Subcutaneous abdominal adipose tissue (tissue), 5 donors: ENCODE results near the gene LRRTM4.

Experiments used
- H3K27ac ChIP-seq: one replicate; pipeline ENCODE4 v1.7.0; 2013; ENCODE audit warnings: low read depth, mild to moderate bottlenecking, inconsistent platforms, low read length, moderate library complexity
- H3K27me3 ChIP-seq, 5 donors: one replicate each; pipeline ENCODE4 v1.7.0; 2013; ENCODE audit warnings: low read length in 5 of 5, inconsistent platforms in 1 of 5; ENCODE audit not compliant: control insufficient read depth in 5 of 5, insufficient read depth in 4 of 5
- H3K36me3 ChIP-seq, 5 donors: one replicate each; pipeline ENCODE4 v1.7.0; 2013; ENCODE audit warnings: low read length in 5 of 5; ENCODE audit not compliant: control insufficient read depth in 5 of 5, insufficient read depth in 5 of 5
- H3K4me1 ChIP-seq, 5 donors: one replicate each; pipeline ENCODE4 v1.7.0; 2013; ENCODE audit warnings: low read length in 5 of 5, mild to moderate bottlenecking in 3 of 5, moderate library complexity in 1 of 5; ENCODE audit not compliant: control insufficient read depth in 5 of 5, insufficient read depth in 5 of 5
- H3K4me3 ChIP-seq, 5 donors: one replicate each; pipeline ENCODE4 v1.7.0; 2013; ENCODE audit warnings: low read length in 5 of 5, low read depth in 1 of 5
- H3K9ac ChIP-seq, 5 donors: one replicate each; pipeline ENCODE4 v1.7.0; 2013; ENCODE audit warnings: low read length in 5 of 5, mild to moderate bottlenecking in 4 of 5, moderate library complexity in 3 of 5
- H3K9me3 ChIP-seq, 5 donors: one replicate each; pipeline ENCODE4 v1.7.0; 2013; ENCODE audit warnings: low read length in 5 of 5; ENCODE audit not compliant: control insufficient read depth in 5 of 5
- donor health status: healthy.
- donor health status: healthy.
- donor health status: healthy.
- donor health status: healthy.
- donor health status: healthy.

LRRTM4 gene

GRCh38 chr2:76760367-76760704 is 761.8 kb downstream of the LRRTM4 start:
- Histone ChIP-seq H3K9me3 (no peaks in the 10 kb centered on the region), H3K36me3 (no peaks in the 10 kb centered on the region), H3K4me1 (no peaks in the 10 kb centered on the region), H3K9ac (no peak overlapping the region), H3K27ac (no peak overlapping the region), H3K27me3 (no peaks in the 10 kb centered on the region), H3K4me3 (no peak overlapping the region)

DNA sequence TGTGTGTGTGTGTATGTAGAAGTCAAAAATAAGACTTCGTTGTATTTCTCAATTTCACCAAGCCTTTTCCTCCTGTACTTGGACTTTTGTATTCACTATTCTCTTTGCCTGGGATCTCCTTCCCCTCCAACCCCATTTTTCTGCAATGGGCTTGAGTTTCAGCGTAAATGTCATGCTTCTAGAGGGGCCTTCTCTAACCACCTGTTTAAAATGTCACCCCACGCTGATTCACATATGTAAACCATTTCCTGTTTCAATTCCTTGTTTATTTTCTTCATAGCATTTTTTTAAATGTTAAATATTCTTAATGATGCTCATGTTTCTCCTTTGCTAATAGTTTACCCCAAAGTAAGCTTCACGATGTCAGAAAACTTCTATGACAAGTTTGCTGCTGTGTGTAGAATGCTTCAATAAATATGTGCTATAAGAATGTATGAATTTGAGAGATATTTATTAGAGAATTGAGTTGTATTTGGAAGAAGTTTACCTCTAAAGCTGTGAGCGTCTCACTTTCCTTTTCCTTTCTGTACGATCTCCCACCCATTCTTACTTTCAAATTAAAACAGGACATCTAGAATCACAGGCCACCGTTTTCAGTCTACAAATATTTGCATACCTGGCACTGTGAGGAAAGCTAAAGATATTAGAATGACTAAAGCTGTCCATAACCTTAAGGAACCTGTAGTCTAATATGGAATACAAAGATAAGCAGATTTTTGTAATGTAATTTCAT is 762.4 kb downstream of the LRRTM4 start:
- H3K27me3 ChIP-seq, result no peaks in the 10 kb centered on the region
- no peaks in the 10 kb centered on the region for H3K9me3 ChIP-seq
- no peaks in the 10 kb centered on the region for H3K4me1 ChIP-seq
- H3K27ac ChIP-seq, result no peak overlapping the region
- H3K36me3 ChIP-seq, result no peaks in the 10 kb centered on the region
- no peak overlapping the region for H3K4me3 ChIP-seq
- H3K9ac ChIP-seq, result no peak overlapping the region

- Histone ChIP-seq H3K36me3 (no peaks in the 10 kb centered on the region), H3K9ac (no peak overlapping the region), H3K27me3 (no peaks in the 10 kb centered on the region), H3K9me3 (no peaks in the 10 kb centered on the region), H3K27ac (no peak overlapping the region), H3K4me1 (no peaks in the 10 kb centered on the region), H3K4me3 (no peak overlapping the region)
Measured at GRCh38 chr2:76752506-76752905, 769.7 kb downstream of the LRRTM4 start.

GRCh38 chr2:76749858-76750257 is 772.3 kb downstream of the LRRTM4 start:
- no peaks in the 10 kb centered on the region for H3K9me3 ChIP-seq
- no peak overlapping the region for H3K4me3 ChIP-seq
- no peak overlapping the region for H3K9ac ChIP-seq
- no peaks in the 10 kb centered on the region for H3K4me1 ChIP-seq
- no peak overlapping the region for H3K27ac ChIP-seq
- no peaks in the 10 kb centered on the region for H3K27me3 ChIP-seq
- no peaks in the 10 kb centered on the region for H3K36me3 ChIP-seq

- no peaks in the 10 kb centered on the region for H3K36me3 ChIP-seq
- H3K9me3 ChIP-seq, result no peaks in the 10 kb centered on the region
- H3K9ac ChIP-seq, result no peak overlapping the region
- H3K4me1 ChIP-seq, result no peaks in the 10 kb centered on the region
- H3K27ac ChIP-seq, result no peak overlapping the region
- H3K4me3 ChIP-seq, result no peak overlapping the region
- no peaks in the 10 kb centered on the region for H3K27me3 ChIP-seq
Measured at GRCh38 chr2:76748581-76749296, 773.4 kb downstream of the LRRTM4 start.

DNA sequence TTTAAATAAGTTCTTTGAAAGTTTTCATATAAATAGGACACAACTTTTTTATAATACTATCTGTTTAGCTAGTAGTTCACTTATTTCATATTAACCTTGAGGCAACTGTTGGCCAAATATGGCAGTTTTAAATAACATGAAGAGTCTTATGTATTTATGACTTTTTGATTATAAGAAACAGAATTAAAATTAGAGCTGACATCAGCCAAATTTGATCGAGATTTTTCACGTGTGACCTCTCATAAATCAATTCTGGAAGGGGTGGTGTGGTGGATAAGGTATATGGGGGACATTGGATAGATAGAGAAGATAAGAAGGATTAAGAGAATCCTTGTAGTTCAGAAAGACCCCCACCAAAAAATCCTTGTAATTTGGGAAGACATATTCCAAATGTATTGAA is 776.6 kb downstream of the LRRTM4 start:
- no peaks in the 10 kb centered on the region for H3K27me3 ChIP-seq
- H3K27ac ChIP-seq, result no peak overlapping the region
- no peaks in the 10 kb centered on the region for H3K36me3 ChIP-seq
- H3K4me3 ChIP-seq, result no peak overlapping the region
- no peaks in the 10 kb centered on the region for H3K9me3 ChIP-seq
- H3K4me1 ChIP-seq, result no peaks in the 10 kb centered on the region
- H3K9ac ChIP-seq, result no peak overlapping the region

- Histone ChIP-seq H3K9ac (no peak overlapping the region), H3K27ac (no peak overlapping the region)
Measured at GRCh38 chr2:76737607-76738006, 784.6 kb downstream of the LRRTM4 start.

DNA sequence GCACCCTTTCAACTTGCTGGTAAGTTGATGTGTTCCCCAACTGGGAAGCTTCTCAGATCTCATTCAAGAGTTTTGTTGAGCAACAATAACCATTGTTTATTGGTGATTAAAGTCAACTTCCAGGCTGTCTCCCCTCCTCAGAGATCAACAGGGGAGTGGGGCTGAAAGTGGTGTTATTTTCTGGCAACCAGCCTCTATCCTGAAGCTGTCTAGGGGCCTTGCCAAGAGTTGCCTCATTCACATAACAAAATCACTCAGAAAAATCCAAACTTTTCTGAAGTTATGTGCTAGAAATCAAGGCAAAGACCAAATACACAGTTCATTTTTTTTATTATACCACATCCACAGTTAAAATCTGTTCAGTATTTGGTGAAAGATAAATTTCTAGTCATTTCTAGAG is 788.4 kb downstream of the LRRTM4 start:
- Histone ChIP-seq H3K27me3 (no peaks in the 10 kb centered on the region), H3K4me3 (no peak overlapping the region), H3K4me1 (peaks cover 0 to 7% (median 0%) of the 10 kb centered on the region in 5 donors), H3K27ac (no peak overlapping the region), H3K9ac (no peak overlapping the region), H3K9me3 (no peaks in the 10 kb centered on the region), H3K36me3 (no peaks in the 10 kb centered on the region)

More at GRCh38 chr2:76737607-76738006, 784.6 kb downstream of the LRRTM4 start:
- no peaks in the 10 kb centered on the region for H3K36me3 ChIP-seq
- no peaks in the 10 kb centered on the region for H3K27me3 ChIP-seq
- H3K4me1 ChIP-seq, result peaks cover 0 to 7% (median 0%) of the 10 kb centered on the region in 5 donors
- H3K4me3 ChIP-seq, result no peak overlapping the region
- H3K9me3 ChIP-seq, result no peaks in the 10 kb centered on the region

- H3K4me1 ChIP-seq, result peaks cover 0 to 7% (median 0%) of the 10 kb centered on the region in 5 donors
- H3K27ac ChIP-seq, result no peak overlapping the region
- H3K9ac ChIP-seq, result no peak overlapping the region
- H3K9me3 ChIP-seq, result no peaks in the 10 kb centered on the region
- H3K27me3 ChIP-seq, result no peaks in the 10 kb centered on the region
- H3K4me3 ChIP-seq, result no peak overlapping the region
- no peaks in the 10 kb centered on the region for H3K36me3 ChIP-seq
Measured at GRCh38 chr2:76731157-76731556, 791.0 kb downstream of the LRRTM4 start.

DNA sequence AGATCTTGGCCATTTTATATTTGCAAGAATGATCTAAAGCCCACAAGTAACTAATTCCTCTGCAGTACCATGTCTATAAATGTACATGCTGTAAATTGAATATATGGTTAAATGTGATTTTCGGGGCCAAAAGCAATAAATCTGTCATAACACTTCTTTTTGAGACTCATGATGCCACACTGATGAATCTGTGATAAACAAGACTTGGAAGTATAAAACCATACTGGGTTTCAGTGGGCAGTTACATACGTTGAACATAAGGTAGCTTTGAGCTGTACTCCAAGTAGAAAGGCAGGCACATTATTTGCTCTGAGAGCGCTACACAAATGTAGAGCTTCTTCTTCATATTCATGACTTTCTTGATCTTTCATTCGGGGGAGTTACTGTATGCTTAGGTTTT is 792.2 kb downstream of the LRRTM4 start:
- Histone ChIP-seq H3K36me3 (no peaks in the 10 kb centered on the region), H3K9me3 (no peaks in the 10 kb centered on the region), H3K4me3 (no peak overlapping the region), H3K4me1 (peaks cover 0 to 7% (median 0%) of the 10 kb centered on the region in 5 donors), H3K9ac (no peak overlapping the region), H3K27me3 (no peaks in the 10 kb centered on the region), H3K27ac (no peak overlapping the region)
